HG03558 (cell line): ENCODE measurements around the gene BORCS6.

Experiments
- ATAC-seq: cut with Tn5 transposase; IDR thresholded peaks from one replicate; pipeline ENCODE4 v1.9.1; 2021; ENCODE audit warnings: moderate number of reproducible peaks; ENCODE audit not compliant: unreplicated experiment; ENCODE audit errors: extremely low read depth

Gene BORCS6

GRCh38 chr17:8144401-8145231, 45.4 kb downstream of the BORCS6 start:
- ATAC-seq, result no peak

GRCh38 chr17:8143581-8144400, 46.2 kb downstream of the BORCS6 start:
- no peak for ATAC-seq

DNA sequence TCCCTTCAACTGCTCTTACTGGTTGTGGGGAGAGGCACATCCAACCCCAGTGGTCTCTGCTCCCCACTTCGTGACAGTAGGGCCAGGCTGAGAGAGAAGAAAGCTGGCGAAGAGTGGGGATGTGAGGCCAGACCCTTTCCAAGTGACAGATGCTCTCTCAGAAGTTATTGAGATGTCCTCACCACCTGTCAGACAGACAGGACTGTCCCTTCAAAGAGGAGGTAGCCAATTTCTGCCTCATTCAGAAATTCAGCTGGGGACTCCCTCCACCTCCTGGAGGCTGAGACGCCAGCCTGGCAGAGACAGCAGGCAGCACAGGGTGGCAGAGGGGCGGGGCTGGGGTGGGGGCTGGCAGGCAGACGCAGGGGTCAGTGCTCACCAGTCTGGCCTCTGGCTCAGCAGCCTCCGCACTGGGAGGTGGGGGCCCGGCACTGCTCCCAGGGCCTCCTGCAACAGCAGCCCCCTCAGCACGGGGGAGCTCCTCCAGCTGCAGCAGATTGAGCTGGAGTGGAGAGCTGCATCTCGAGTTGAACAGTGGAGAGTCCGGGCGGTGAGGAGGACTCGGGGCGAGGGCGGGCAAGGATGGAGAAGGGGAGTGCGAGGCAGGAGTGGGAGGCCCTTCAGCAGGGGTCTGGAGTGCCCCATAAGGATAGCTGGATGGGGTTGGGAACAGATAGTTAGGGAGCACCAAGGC, 46.9 kb downstream of the BORCS6 start:
- no peak for ATAC-seq

DNA sequence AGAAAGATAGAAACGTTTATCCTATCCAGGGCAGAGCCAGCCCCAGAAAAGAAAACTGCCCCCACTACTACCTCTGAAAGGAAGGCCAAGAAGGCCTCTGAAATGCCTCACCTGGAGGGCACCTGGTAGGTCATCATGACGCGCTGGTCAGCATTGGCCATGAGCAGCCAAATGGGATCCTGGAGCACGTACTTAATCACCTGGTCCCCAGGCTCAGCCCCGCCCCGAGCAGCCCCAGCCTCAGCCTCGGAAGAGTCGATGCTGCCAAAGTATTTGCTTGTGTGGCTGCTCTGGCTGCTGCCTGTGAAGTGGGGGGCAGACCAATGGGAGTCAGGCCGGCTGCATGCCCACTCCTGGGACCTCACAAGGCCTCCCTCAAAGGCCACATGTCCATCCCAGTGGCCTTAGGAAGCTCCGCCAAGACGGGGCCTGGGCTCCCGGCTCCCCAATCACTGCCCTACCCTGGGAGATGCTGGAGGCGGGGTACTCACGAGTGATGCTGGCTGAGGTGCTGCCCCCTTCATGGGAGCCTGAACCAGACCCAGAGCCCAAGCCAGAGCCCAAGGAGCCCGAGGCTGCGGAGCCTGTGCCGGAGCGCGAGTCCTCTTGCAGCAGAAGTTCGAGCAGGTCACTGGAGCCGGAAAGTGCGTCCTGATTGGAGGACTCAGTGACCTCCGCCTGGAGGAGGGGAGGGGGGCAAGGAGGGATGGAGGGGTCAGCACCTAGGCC, 47.7 kb downstream of the BORCS6 start:
- ATAC-seq, result no peak

- no peak for ATAC-seq
Observed at GRCh38 chr17:8141741-8142140, 48.2 kb downstream of the BORCS6 start.

GRCh38 chr17:8141045-8141444, 48.9 kb downstream of the BORCS6 start:
- ATAC-seq, result no peak

DNA sequence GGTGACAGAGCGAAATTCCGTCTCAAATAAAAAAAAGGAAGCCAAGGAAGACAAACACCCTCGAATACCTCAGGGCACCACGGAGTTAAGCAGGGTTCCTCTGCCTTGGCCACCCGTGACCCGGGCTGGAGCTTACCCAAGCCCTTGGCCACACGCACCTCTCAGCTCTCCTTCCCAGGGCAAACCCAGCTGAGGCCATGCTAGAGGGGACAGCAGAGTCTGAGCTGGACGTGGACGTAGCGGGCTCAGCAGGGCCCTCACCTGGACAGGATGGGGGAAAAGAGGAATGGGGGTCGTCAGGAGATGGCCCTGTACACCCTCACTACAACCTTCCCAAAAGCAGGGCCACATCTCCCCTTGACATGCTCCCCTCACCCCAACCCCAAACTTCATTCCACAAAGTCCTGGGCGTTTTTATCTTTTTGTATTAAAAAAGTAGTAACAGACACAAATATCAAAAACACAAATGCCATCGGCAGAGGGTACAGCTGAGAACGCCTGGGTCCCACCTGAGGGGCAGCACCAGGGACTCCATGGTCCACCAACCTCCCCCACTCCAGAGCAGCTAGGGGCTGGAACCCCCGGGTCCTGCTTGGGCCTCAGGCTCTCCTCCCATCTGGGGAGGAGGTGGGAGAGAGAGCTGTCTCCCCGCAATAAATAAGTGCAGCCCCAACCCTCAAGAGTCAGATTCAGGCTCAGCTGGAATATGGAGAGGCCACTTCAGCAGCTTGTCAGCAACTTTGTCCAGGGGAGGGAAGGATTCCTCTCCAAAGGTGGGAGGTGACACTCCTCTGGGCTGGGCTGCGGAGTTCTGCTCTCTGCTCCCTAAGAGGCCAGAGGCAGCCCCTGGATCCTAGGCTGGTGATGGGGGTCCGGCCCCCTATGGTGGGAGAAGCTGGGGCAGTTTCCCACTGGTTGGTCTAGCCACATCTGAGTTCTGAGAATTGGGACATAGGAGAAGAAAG, 49.6 kb downstream of the BORCS6 start:
- no peak for ATAC-seq

- peak; percentile 46 for ATAC-seq
Observed at GRCh38 chr17:8138672-8139371, 51.2 kb downstream of the BORCS6 start.

GRCh38 chr17:8138374-8138671, 51.7 kb downstream of the BORCS6 start:
- ATAC-seq, result no peak
